Brain microvascular endothelial cell (primary cell): Measurements from ENCODE around the gene GCC1.
"Not testable (repeated sequence)": the region's sequence is repeated elsewhere in the genome, so short reads cannot be mapped to it uniquely, and the experiment has no call there.

Source experiments
- DNase-seq: peaks from one replicate; pipeline ENCODE4 v3.0.0-alpha.2; 2020
- H3K27ac ChIP-seq: fragments of 250-450 bp; sonication (Bioruptor Pico); 2 replicates; pipeline ENCODE4 v1.5.1; 2020; ENCODE audit warnings: mild to moderate bottlenecking, moderate library complexity
- H3K27me3 ChIP-seq: fragments of 250-450 bp; sonication (Bioruptor Pico); replicated peaks from 2 replicates; pipeline ENCODE4 v1.5.1; 2020; ENCODE audit warnings: mild to moderate bottlenecking
- H3K36me3 ChIP-seq: fragments of 250-450 bp; sonication (Bioruptor Pico); replicated peaks from 2 replicates; pipeline ENCODE4 v1.5.1; 2020; ENCODE audit warnings: mild to moderate bottlenecking
- H3K4me3 ChIP-seq: 2 replicates; pipeline ENCODE4 v1.5.1; 2011; ENCODE audit warnings: low read depth, mild to moderate bottlenecking, control low read depth, low read length, moderate library complexity
- CTCF ChIP-seq: IDR thresholded peaks from 2 replicates; pipeline ENCODE4 v1.5.1; 2011; ENCODE audit warnings: low read depth, mild to moderate bottlenecking, moderate library complexity, low read length, control low read depth, inconsistent platforms; ENCODE audit errors: missing control alignments
- in situ Hi-C: cut with HindIII; loops from 2 replicates; pipeline ENCODE4 v1.10.0; 2017; ENCODE audit warnings: low sequenced_read_pairs, low pct_ligation_motif_present

GCC1 gene

GRCh38 chr7:127581716-127582115 is 3.7 kb downstream of the GCC1 start:
- TF ChIP-seq CTCF, result no peak
- H3K36me3 ChIP-seq, result peaks cover 19% of the 10 kb centered on the region
- no peaks in the 10 kb centered on the region for H3K27me3 ChIP-seq
- no peak for DNase-seq
- in situ Hi-C loops, result no loop called here
- no peak overlapping the region for H3K27ac ChIP-seq
- no peak overlapping the region for H3K4me3 ChIP-seq

- TF ChIP-seq CTCF, result no peak
- no peak for DNase-seq
- in situ Hi-C loops, result no loop called here
- peaks cover 19% of the 10 kb centered on the region for H3K36me3 ChIP-seq
- no peaks in the 10 kb centered on the region for H3K27me3 ChIP-seq
- H3K4me3 ChIP-seq, result no peak overlapping the region
- no peak overlapping the region for H3K27ac ChIP-seq
Measured at GRCh38 chr7:127580612-127581011, 4.8 kb downstream of the GCC1 start.

GRCh38 chr7:127578711-127579275 is 6.6 kb downstream of the GCC1 start:
- no peak for DNase-seq
- no peaks in the 10 kb centered on the region for H3K27me3 ChIP-seq
- H3K27ac ChIP-seq, result no peak overlapping the region
- in situ Hi-C loops, result no loop called here
- H3K36me3 ChIP-seq, result peaks cover 19% of the 10 kb centered on the region
- TF ChIP-seq CTCF, result no peak
- H3K4me3 ChIP-seq, result no peak overlapping the region

GRCh38 chr7:127578036-127578684 is 7.2 kb downstream of the GCC1 start:
- TF ChIP-seq CTCF, result peak; percentile 46
- Histone ChIP-seq H3K27me3 (no peaks in the 10 kb centered on the region), H3K36me3 (peaks cover 19% of the 10 kb centered on the region), H3K27ac (no peak overlapping the region), H3K4me3 (no peak overlapping the region)
- DNase-seq, result peak; percentile 20
- in situ Hi-C loops, result no loop called here

GRCh38 chr7:127571741-127572505 is 13.5 kb downstream of the GCC1 start:
- Histone ChIP-seq H3K27ac (no peak overlapping the region), H3K4me3 (no peak overlapping the region), H3K36me3 (no peaks in the 10 kb centered on the region), H3K27me3 (no peaks in the 10 kb centered on the region)
- DNase-seq, result no peak
- TF ChIP-seq CTCF, result no peak
- in situ Hi-C loops, result no loop called here

- in situ Hi-C loops, H3K27me3 ChIP-seq, H3K4me3 ChIP-seq, DNase-seq, H3K36me3 ChIP-seq, H3K27ac ChIP-seq: not testable (repeated sequence)
Measured at GRCh38 chr7:127568034-127568433, 17.4 kb downstream of the GCC1 start.
